Effector memory CD8-positive, alpha-beta T cell (primary cell): Measurements from ENCODE around the gene SWSAP1.
"Not testable (repeated sequence)": the region's sequence is repeated elsewhere in the genome, so short reads cannot be mapped to it uniquely, and the experiment has no call there.

ENCODE experiments used
- ATAC-seq: fragments of 150-1000 bp; cut with Tn5 transposase; replicated peaks from 2 replicates; pipeline ENCODE4 v1.10.0; 2021; ENCODE audit warnings: mild to moderate bottlenecking, moderate library complexity
- DNase-seq, 3 experiments: peaks; one replicate each; pipeline ENCODE4 v3.0.0; 2021
- H3K27ac Mint-ChIP-seq, 2 donors: one replicate each; pipeline ENCODE4 v1.8.0; 2022; ENCODE audit warnings: mild to moderate bottlenecking in 2 of 2, mixed read lengths in 2 of 2, moderate library complexity in 2 of 2
- H3K27me3 Mint-ChIP-seq, 2 donors: one replicate each; pipeline ENCODE4 v1.8.0; 2022; ENCODE audit warnings: mixed read lengths in 2 of 2
- H3K36me3 Mint-ChIP-seq: one replicate; pipeline ENCODE4 v1.8.0; 2022; ENCODE audit warnings: mild to moderate bottlenecking, moderate library complexity, mixed read lengths; ENCODE audit not compliant: insufficient read depth
- H3K4me1 Mint-ChIP-seq, 2 donors: one replicate each; pipeline ENCODE4 v1.8.0; 2022; ENCODE audit warnings: low read depth in 2 of 2, mixed read lengths in 2 of 2
- H3K4me3 Mint-ChIP-seq, 2 donors: one replicate each; pipeline ENCODE4 v1.8.0; 2022; ENCODE audit warnings: mild to moderate bottlenecking in 2 of 2, mixed read lengths in 2 of 2, moderate library complexity in 2 of 2
- H3K9me3 Mint-ChIP-seq, 2 donors: one replicate each; pipeline ENCODE4 v1.8.0; 2022; ENCODE audit warnings: mixed read lengths in 2 of 2

The SWSAP1 gene

GRCh38 chr19:11340099-11340467 is 34.4 kb upstream of the SWSAP1 start:
- DNase-seq, ATAC-seq, H3K9me3 Mint-ChIP-seq, H3K27me3 Mint-ChIP-seq: not testable (repeated sequence)
- H3K4me3 Mint-ChIP-seq, result peak overlapping the region; percentile 81 to 83
- peak overlapping the region; percentile 72 to 84 for H3K27ac Mint-ChIP-seq
- H3K4me1 Mint-ChIP-seq, result peaks cover 24 to 27% of the 10 kb centered on the region in 2 donors
- H3K36me3 Mint-ChIP-seq, result peaks cover 14% of the 10 kb centered on the region

- Mint-ChIP-seq H3K4me1 (peaks cover 40 to 47% of the 10 kb centered on the region in 2 donors), H3K9me3 (no peaks in the 10 kb centered on the region), H3K27me3 (no peaks in the 10 kb centered on the region), H3K4me3 (no peak overlapping the region), H3K27ac (no peak overlapping the region), H3K36me3 (peaks cover 16% of the 10 kb centered on the region)
- DNase-seq (no peak), ATAC-seq (no peak)
These were observed 32.0 kb upstream of the SWSAP1 start for GRCh38 chr19:11342429-11342828.

GRCh38 chr19:11345122-11345803 is 29.2 kb upstream of the SWSAP1 start:
- DNase-seq, result no peak

GRCh38 chr19:11346104-11346940 is 28.1 kb upstream of the SWSAP1 start, which contains the start of the genes CCDC159 and TMEM205:
CCDC159 (plus strand) TSS chr19:11346519; CDS start chr19:11346607, 88 bp downstream.
TMEM205 (minus strand) TSS chr19:11346268; CDS start chr19:11345619, 649 bp downstream.
- peak; percentile 93 for ATAC-seq
- peak within 1 kb of the TSS; percentile 91 to 97 for H3K27ac Mint-ChIP-seq
- H3K27me3 Mint-ChIP-seq, result no peaks in the 10 kb centered on the region

More at GRCh38 chr19:11345122-11345803, 29.2 kb upstream of the SWSAP1 start:
- H3K27me3 Mint-ChIP-seq, result no peaks in the 10 kb centered on the region
- no peaks in the 10 kb centered on the region for H3K9me3 Mint-ChIP-seq
- no peak for ATAC-seq
- H3K4me3 Mint-ChIP-seq, result peak overlapping the region; percentile 96 to 97
- H3K27ac Mint-ChIP-seq, result peak overlapping the region; percentile 91 to 97
- H3K4me1 Mint-ChIP-seq, result peaks cover 25 to 31% of the 10 kb centered on the region in 2 donors
- H3K36me3 Mint-ChIP-seq, result peaks cover 11% of the 10 kb centered on the region

GRCh38 chr19:11347546-11348039 is 26.9 kb upstream of the SWSAP1 start:
- H3K4me3 Mint-ChIP-seq, result peak overlapping the region; percentile 96 to 97
- no peaks in the 10 kb centered on the region for H3K9me3 Mint-ChIP-seq
- no peaks in the 10 kb centered on the region for H3K27me3 Mint-ChIP-seq
- DNase-seq (no peak), ATAC-seq (no peak)
- peaks cover 11% of the 10 kb centered on the region for H3K36me3 Mint-ChIP-seq
- peaks cover 25 to 31% of the 10 kb centered on the region in 2 donors for H3K4me1 Mint-ChIP-seq
- H3K27ac Mint-ChIP-seq, result peak overlapping the region; percentile 91 to 97

More at GRCh38 chr19:11346104-11346940, 28.1 kb upstream of the SWSAP1 start, which contains the start of the genes CCDC159 and TMEM205:
- peaks cover 25 to 31% of the 10 kb centered on the region in 2 donors for H3K4me1 Mint-ChIP-seq
- H3K9me3 Mint-ChIP-seq, result no peaks in the 10 kb centered on the region
- peak within 1 kb of the TSS; percentile 96 to 97 for H3K4me3 Mint-ChIP-seq
- DNase-seq, result peak; percentile 98 to 99 (median 98)
- peaks cover 11% of the 10 kb centered on the region for H3K36me3 Mint-ChIP-seq

- Mint-ChIP-seq H3K27me3 (no peaks in the 10 kb centered on the region), H3K9me3 (no peaks in the 10 kb centered on the region), H3K27ac (no peak overlapping the region), H3K36me3 (peaks cover 11% of the 10 kb centered on the region), H3K4me3 (no peak overlapping the region), H3K4me1 (peaks cover 25 to 30% of the 10 kb centered on the region in 2 donors)
- ATAC-seq (no peak), DNase-seq (no peak)
These were observed 25.3 kb upstream of the SWSAP1 start for GRCh38 chr19:11349171-11349570.

- not testable (repeated sequence) for H3K36me3 Mint-ChIP-seq, H3K27ac Mint-ChIP-seq, DNase-seq, H3K9me3 Mint-ChIP-seq, ATAC-seq, H3K4me1 Mint-ChIP-seq
- Mint-ChIP-seq H3K27me3 (peaks cover 13 to 16% of the 10 kb centered on the region in 2 donors), H3K4me3 (peak overlapping the region; percentile 34 to 74)
These were observed 20.4 kb upstream of the SWSAP1 start for GRCh38 chr19:11354102-11354501.

GRCh38 chr19:11355160-11356073 is 19.0 kb upstream of the SWSAP1 start, which contains the start of gene PLPPR2:
PLPPR2 (plus strand) TSS chr19:11355432; CDS start chr19:11357674, 2,242 bp downstream.
- ATAC-seq (peak; percentile 92), DNase-seq (peak; percentile 79 to 83 (median 82))
- Mint-ChIP-seq H3K4me1 (peaks cover 9% of the 10 kb centered on the region in 2 donors), H3K9me3 (no peaks in the 10 kb centered on the region), H3K4me3 (peak within 1 kb of the TSS; percentile 74 to 78), H3K36me3 (peaks cover 8% of the 10 kb centered on the region), H3K27ac (peak within 1 kb of the TSS; percentile 70 to 92), H3K27me3 (peaks cover 13 to 16% of the 10 kb centered on the region in 2 donors)

GRCh38 chr19:11356074-11356397 is 18.4 kb upstream of the SWSAP1 start:
- no peaks in the 10 kb centered on the region for H3K9me3 Mint-ChIP-seq
- peak overlapping the region; percentile 70 to 92 for H3K27ac Mint-ChIP-seq
- H3K36me3 Mint-ChIP-seq, result peaks cover 14% of the 10 kb centered on the region
- peaks cover 9% of the 10 kb centered on the region in 2 donors for H3K4me1 Mint-ChIP-seq
- ATAC-seq, result peak; percentile 3
- H3K27me3 Mint-ChIP-seq, result peaks cover 13 to 16% of the 10 kb centered on the region in 2 donors
- DNase-seq, result no peak
- H3K4me3 Mint-ChIP-seq, result peak overlapping the region; percentile 74 to 78

DNA sequence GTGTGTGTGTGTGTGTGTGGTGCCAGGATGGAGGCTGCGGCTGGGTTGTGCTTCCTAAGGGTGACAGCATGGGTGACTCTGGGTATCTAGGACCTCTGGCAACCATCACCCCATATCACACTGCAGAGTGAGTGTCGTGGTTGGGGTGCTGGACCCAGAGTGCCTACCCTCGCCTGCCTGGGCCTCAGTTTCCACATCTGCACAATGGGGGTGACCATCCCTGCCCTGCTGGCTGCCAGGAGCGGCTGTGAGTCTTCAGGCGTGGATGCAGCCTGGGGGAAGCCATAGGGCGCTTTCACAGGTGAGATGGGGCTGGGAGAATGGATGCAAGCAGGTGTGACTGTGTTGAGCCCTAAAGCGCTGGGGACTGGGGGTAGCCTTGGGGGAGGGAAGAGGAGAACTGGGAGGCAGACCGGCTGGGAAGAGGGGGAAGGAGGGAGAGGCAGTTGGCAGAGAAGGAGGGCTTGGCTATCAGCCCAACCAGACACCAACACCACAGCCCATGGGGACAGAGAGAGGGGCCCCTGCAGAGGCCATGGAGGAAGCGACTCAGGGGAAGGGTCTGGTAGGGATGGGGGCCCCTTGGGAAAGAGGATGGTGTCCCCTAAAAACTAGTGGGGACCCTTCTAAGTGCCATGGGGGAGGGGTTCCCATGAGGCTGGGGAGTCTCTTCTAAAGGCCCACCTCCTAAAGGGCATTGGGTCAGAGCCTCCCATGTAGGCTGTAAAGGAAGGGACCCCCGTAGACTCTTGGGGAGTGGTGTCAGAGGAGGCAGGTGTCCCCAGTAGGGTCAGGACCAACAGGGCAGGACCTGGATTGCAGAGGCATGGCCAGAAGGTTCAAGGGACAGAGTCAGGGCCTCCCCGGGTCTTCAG is 17.6 kb upstream of the SWSAP1 start:
- Mint-ChIP-seq H3K27me3 (peaks cover 13 to 16% of the 10 kb centered on the region in 2 donors), H3K27ac (no peak overlapping the region), H3K4me3 (peak overlapping the region; percentile 74 to 78), H3K36me3 (peaks cover 14% of the 10 kb centered on the region), H3K9me3 (no peaks in the 10 kb centered on the region), H3K4me1 (peaks cover 9 to 11% of the 10 kb centered on the region in 2 donors)
- no peak for DNase-seq
- no peak for ATAC-seq

DNA sequence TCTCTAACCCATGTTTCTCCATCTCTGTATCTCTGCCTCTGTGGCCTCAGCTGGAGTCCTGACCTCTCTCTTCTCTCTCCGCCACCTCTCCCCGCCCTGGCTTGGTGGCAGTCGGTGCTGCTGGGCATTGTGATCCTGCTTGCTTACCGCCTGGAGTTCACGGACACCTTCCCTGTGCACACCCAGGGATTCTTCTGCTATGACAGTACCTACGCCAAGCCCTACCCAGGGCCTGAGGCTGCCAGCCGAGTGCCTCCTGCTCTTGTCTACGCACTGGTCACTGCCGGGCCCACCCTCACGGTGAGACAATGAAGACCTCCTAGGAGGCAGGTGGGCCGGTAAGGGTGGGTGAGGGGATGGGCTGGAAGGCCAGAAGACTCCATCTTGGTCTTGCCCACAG is 15.0 kb upstream of the SWSAP1 start:
- peaks cover 16% of the 10 kb centered on the region for H3K36me3 Mint-ChIP-seq
- peaks cover 13 to 16% of the 10 kb centered on the region in 2 donors for H3K27me3 Mint-ChIP-seq
- DNase-seq, result no peak

More for the DNA sequence above, 15.0 kb upstream of the SWSAP1 start:
- ATAC-seq, result no peak
- H3K9me3 Mint-ChIP-seq, result no peaks in the 10 kb centered on the region
- no peak overlapping the region for H3K4me3 Mint-ChIP-seq
- H3K4me1 Mint-ChIP-seq, result peaks cover 9 to 11% of the 10 kb centered on the region in 2 donors
- no peak overlapping the region for H3K27ac Mint-ChIP-seq
